Measurements from ENCODE around the gene BARHL1.

DNA sequence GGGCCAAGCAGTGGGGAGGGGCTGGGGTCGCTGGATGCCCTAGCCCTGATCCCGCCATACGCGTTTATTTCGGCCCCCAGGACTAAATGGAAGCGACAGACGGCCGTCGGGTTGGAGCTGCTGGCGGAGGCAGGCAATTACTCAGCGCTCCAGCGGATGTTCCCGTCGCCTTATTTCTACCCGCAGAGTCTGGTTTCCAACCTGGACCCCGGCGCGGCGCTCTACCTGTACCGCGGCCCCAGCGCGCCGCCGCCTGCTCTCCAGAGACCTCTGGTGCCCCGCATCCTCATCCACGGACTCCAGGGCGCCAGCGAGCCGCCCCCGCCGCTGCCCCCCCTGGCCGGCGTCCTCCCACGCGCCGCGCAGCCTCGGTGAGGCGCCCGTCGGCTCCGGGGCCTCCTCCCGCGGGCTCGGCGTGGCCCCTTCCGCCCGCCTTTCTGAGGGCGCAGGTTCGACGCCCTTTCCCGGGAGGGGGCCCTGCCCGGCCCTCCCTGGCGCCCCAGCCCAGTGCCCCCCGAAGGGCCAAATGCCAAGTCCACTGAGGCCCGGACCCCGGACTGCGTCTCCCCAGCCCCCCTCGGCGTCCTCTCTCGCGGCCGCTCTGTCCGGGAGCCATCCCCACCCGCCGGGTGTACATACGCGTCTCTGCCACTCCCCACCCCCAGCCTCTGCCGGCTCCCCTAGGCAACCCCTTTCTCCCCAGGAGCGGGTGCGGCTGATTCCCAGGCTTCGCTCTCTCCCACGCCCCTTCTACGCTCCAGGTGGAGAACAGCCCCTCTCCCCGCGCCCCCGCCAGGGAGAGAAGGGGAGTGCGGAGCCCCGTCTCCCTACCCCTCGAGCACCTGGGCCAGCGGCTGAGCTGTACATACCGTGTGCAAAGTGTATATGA lies 7.0 kb downstream of the BARHL1 start:
- TF ChIP-seq, protein P1, sequence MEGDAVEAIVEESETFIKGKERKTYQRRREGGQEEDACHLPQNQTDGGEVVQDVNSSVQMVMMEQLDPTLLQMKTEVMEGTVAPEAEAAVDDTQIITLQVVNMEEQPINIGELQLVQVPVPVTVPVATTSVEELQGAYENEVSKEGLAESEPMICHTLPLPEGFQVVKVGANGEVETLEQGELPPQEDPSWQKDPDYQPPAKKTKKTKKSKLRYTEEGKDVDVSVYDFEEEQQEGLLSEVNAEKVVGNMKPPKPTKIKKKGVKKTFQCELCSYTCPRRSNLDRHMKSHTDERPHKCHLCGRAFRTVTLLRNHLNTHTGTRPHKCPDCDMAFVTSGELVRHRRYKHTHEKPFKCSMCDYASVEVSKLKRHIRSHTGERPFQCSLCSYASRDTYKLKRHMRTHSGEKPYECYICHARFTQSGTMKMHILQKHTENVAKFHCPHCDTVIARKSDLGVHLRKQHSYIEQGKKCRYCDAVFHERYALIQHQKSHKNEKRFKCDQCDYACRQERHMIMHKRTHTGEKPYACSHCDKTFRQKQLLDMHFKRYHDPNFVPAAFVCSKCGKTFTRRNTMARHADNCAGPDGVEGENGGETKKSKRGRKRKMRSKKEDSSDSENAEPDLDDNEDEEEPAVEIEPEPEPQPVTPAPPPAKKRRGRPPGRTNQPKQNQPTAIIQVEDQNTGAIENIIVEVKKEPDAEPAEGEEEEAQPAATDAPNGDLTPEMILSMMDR (IDR thresholded peaks at IDR 0.05 in 4 of 5, conservative IDR thresholded peaks at IDR 0.05 in 1 of 5), result no peak
- TF ChIP-seq POLR2A (IDR thresholded peaks at IDR 0.05), result no peak

All from gastrocnemius medialis (tissue), 4 donors.